ENCODE measurements around the gene MMRN2. TPM values are rescaled to one million over a fixed set of nuclear protein-coding genes. Genes with fewer than 3 reads are reported as not detected.

The MMRN2 gene
- total RNA-seq, 1 experiment from 2014 or later, result 8.3 TPM

DNA sequence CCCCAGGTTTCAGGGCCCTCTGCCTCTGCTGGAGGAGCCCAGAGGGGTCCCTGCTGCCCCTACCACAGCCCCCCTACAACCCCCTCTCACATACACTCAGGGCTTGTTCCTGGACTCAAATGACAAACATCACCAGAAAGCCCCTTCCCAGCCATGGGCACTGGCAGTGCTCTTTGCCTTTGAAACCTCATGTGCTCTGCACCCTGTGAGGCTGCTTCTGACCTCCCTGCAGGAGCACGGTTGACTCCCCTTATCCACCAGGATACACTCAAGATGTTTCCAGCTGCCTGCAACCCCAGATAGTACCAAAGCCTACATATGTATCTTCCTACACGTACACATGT lies 7.4 kb upstream of the MMRN2 start:
- intact Hi-C loops (cut with micrococcal nuclease), result loop anchor here (5.0 kb wide), 1 partner anchor 253 kb away; no protein-coding TSS in a partner anchor
- no peaks in the 10 kb centered on the region for H3K27me3 ChIP-seq (ENCODE audit: insufficient read depth, low read length)

DNA sequence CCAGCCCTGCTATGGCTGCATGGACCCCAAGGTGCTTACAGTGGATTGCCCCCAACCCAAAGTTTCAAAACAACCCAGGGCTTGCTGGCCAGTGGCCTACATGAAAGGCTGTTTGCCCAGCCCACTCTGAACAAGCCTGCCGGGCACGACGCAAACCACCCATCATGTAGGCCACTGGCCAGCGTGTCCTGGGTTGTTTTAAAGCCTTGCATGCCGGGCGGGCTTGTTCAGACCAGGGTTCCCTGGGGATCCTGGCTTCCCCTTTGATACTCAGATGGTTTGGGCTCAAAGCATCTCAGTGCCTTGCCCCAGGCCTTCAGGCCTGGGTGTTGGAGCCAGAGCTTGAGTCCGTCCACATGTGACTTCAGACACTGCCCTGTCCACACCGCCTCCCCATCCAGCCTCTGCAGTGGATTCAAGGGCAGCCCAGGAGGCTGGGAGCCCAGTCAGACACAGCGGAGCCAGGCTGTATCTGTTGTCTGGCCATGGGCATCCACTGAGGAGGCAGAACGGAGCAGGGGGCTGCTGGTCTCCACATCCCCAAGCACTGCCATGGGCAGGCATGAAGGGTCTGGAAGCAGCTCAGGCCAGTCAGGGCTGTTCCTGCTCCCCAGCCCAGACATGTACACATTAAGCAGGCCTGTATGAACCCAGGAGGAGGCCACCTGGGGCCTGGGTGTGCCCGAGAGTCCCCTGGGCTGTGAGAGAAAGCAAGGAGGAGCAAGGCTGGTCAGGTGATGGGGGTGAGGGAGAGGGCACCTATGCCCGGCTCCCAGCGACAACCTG lies 6.8 kb upstream of the MMRN2 start:
- ATAC-seq (no peak), DNase-seq (ENCODE audit: low read depth, low spot score) (no peak)
- 0 out of 4 replicates have a peak, but pooled peaks cover 0 to 5% of the 10 kb centered on the region in 2 experiments for H3K36me3 ChIP-seq (ENCODE audit: control insufficient read depth in 1 of 2, insufficient read depth in 2 of 2, low read length in 2 of 2)
- RAD21 ChIA-PET (ENCODE audit: low non-redundant PET in 1 of 2, low total read pairs in 2 of 2, uncharacterized antibody in 2 of 2, unreplicated experiment in 2 of 2), result no interaction called here
- H4K20me1 ChIP-seq (ENCODE audit: insufficient read depth), result no peaks in the 10 kb centered on the region
- no peak overlapping the region for H2AFZ ChIP-seq (ENCODE audit: low read depth, low read length, poor library complexity, severe bottlenecking)
- BruUV-seq (replicated peaks), result no TSS peak
- H3K9me2 ChIP-seq (ENCODE audit: insufficient read depth), result no peaks in the 10 kb centered on the region
- peak overlapping the region; percentile 13; the same call in 1 of the 2 replicates for H3K27ac ChIP-seq (ENCODE audit: low read depth, low read length)
- peak overlapping the region; percentile 3 for H3K4me2 ChIP-seq (ENCODE audit: low read length)
- POLR2A ChIA-PET, result interaction anchor here (0.7 kb wide), 1 partner anchor 20 kb away, joined by 3 read pairs; no protein-coding TSS in a partner anchor
- peak; percentile 47; the same call in 1 of the 2 replicates for TF ChIP-seq POLR2AphosphoS5 (IDR thresholded peaks at IDR 0.05; ENCODE audit: low read depth, low read length)
- TF ChIP-seq SIN3A (IDR thresholded peaks at IDR 0.05; ENCODE audit: low read depth), result no peak
- H3K27me3 ChIP-seq (ENCODE audit: insufficient read depth, low read length), result no peaks in the 10 kb centered on the region
- no peaks in the 10 kb centered on the region for H3K9me3 ChIP-seq (ENCODE audit: control insufficient read depth in 1 of 2, insufficient read depth in 1 of 2, low read depth in 1 of 2, low read length in 2 of 2)
- intact Hi-C loops (cut with micrococcal nuclease), result loop anchor here (5.0 kb wide), 1 partner anchor 252 kb away; no protein-coding TSS in a partner anchor
- CTCF ChIA-PET, result interaction anchor here (1.2 kb wide), 1 partner anchor 25 kb away, joined by 7 read pairs; no protein-coding TSS in a partner anchor
- H3K4me3 ChIP-seq (replicated peaks in 1 of 2; ENCODE audit: low read depth in 1 of 2, low read length in 2 of 2), result no peak overlapping the region
- peaks cover 28% of the 10 kb centered on the region for H3K79me2 ChIP-seq (ENCODE audit: insufficient read depth, low read length)
- H3K4me1 ChIP-seq (ENCODE audit: control insufficient read depth in 1 of 2, insufficient read depth in 2 of 2, low read length in 2 of 2), result peaks cover 58 to 83% of the 10 kb centered on the region in 2 experiments
- H3K9ac ChIP-seq (ENCODE audit: low read length), result peak overlapping the region; percentile 13

More for the DNA sequence above, 7.4 kb upstream of the MMRN2 start:
- BruUV-seq (replicated peaks), result no TSS peak
- Histone ChIP-seq H3K9ac (ENCODE audit: low read length) (peak overlapping the region; percentile 13), H3K9me2 (ENCODE audit: insufficient read depth) (no peaks in the 10 kb centered on the region), H3K27ac (ENCODE audit: low read depth, low read length) (no peak overlapping the region), H3K9me3 (ENCODE audit: control insufficient read depth in 1 of 2, insufficient read depth in 1 of 2, low read depth in 1 of 2, low read length in 2 of 2) (no peaks in the 10 kb centered on the region), H3K4me3 (replicated peaks in 1 of 2; ENCODE audit: low read depth in 1 of 2, low read length in 2 of 2) (no peak overlapping the region), H3K4me2 (ENCODE audit: low read length) (peak overlapping the region; percentile 3), H3K79me2 (ENCODE audit: insufficient read depth, low read length) (peaks cover 28% of the 10 kb centered on the region), H3K4me1 (ENCODE audit: control insufficient read depth in 1 of 2, insufficient read depth in 2 of 2, low read length in 2 of 2) (peaks cover 57 to 83% of the 10 kb centered on the region in 2 experiments), H2AFZ (ENCODE audit: low read depth, low read length, poor library complexity, severe bottlenecking) (no peak overlapping the region), H4K20me1 (ENCODE audit: insufficient read depth) (no peaks in the 10 kb centered on the region), H3K36me3 (ENCODE audit: control insufficient read depth in 1 of 2, insufficient read depth in 2 of 2, low read length in 2 of 2) (0 out of 4 replicates have a peak, but pooled peaks cover 0 to 5% of the 10 kb centered on the region in 2 experiments)
- POLR2A ChIA-PET, result interaction anchor here (0.7 kb wide), 1 partner anchor 21 kb away, joined by 3 read pairs; no protein-coding TSS in a partner anchor
- ATAC-seq (no peak), DNase-seq (ENCODE audit: low read depth, low spot score) (no peak)
- RAD21 ChIA-PET (ENCODE audit: low non-redundant PET in 1 of 2, low total read pairs in 2 of 2, uncharacterized antibody in 2 of 2, unreplicated experiment in 2 of 2), result interaction anchor here in 1 of 2 experiments (0.6 kb wide), 1 partner anchor 26 kb away, joined by 3 read pairs; no protein-coding TSS in a partner anchor
- CTCF ChIA-PET, result no interaction called here
- TF ChIP-seq POLR2A (IDR thresholded peaks at IDR 0.05; ENCODE audit: borderline replicate concordance, extremely low read depth, insufficient read depth, insufficient read length), result no peak
- peak; percentile 23; the same call in 1 of the 2 replicates for TF ChIP-seq POLR2AphosphoS5 (IDR thresholded peaks at IDR 0.05; ENCODE audit: low read depth, low read length)
